Caco-2 (cell line): ENCODE data around the gene PPP1R15B. TPM values are rescaled to one million over a fixed set of nuclear protein-coding genes. Genes with fewer than 3 reads are reported as not detected.

Experiments used
- BruUV-seq: library from RNA; stranded (reverse); fragments of 400-500 nt; replicated peaks from 2 replicates; lab custom pipeline; 2021; lab: Mats Ljungman, UMichigan
- CTCF ChIA-PET: fragments of 300-600 bp; sonication (Branson Sonifier 250); formaldehyde crosslinking; loops from one replicate; lab custom pipeline; 2022; ENCODE audit warnings: antibody characterized with exemption; lab: Charles Lee
- POLR2A ChIA-PET: fragments of 300-600 bp; sonication (Branson Sonifier 250); formaldehyde crosslinking; loops from one replicate; lab custom pipeline; 2022; ENCODE audit warnings: antibody characterized with exemption; lab: Charles Lee
- DNase-seq, 2 experiments: peaks; one replicate each; pipeline versions ENCODE4 v3.0.0 to v3.0.0-alpha.2; 2020 to 2022
- H3K27me3 ChIP-seq: replicated peaks from 2 replicates; pipeline ENCODE4 v1.6.0; 2011; ENCODE audit warnings: low read length; ENCODE audit not compliant: control insufficient read depth, insufficient read depth
- H3K36me3 ChIP-seq: 2 replicates; pipeline ENCODE4 v1.5.1; 2011; ENCODE audit warnings: low read length; ENCODE audit not compliant: control insufficient read depth, insufficient read depth
- H3K4me1 ChIP-seq: fragments of 250-450 bp; sonication (Bioruptor Pico); 2 replicates; pipeline ENCODE4 v1.5.1; 2020; ENCODE audit warnings: mild to moderate bottlenecking
- H3K4me3 ChIP-seq: 2 replicates; pipeline ENCODE4 v1.5.1; 2011; ENCODE audit warnings: low read depth, mild to moderate bottlenecking, control low read depth, low read length
- H3K9me3 ChIP-seq: fragments of 250-450 bp; sonication (Bioruptor Pico); 2 replicates; pipeline ENCODE4 v1.5.1; 2020; ENCODE audit warnings: mild to moderate bottlenecking, moderate library complexity
- H3K27ac Mint-ChIP-seq: one replicate; pipeline ENCODE4 v1.8.0; 2022; ENCODE audit warnings: mixed read lengths; ENCODE audit not compliant: unreplicated experiment
- H3K27me3 Mint-ChIP-seq: one replicate; pipeline ENCODE4 v1.8.0; 2022; ENCODE audit warnings: mixed read lengths; ENCODE audit not compliant: insufficient read depth, unreplicated experiment
- H3K36me3 Mint-ChIP-seq: one replicate; pipeline ENCODE4 v1.8.0; 2022; ENCODE audit warnings: mild to moderate bottlenecking, mixed read lengths; ENCODE audit not compliant: insufficient read depth, unreplicated experiment
- H3K4me1 Mint-ChIP-seq: one replicate; pipeline ENCODE4 v1.8.0; 2022; ENCODE audit warnings: low read depth, mixed read lengths; ENCODE audit not compliant: unreplicated experiment
- H3K4me3 Mint-ChIP-seq: one replicate; pipeline ENCODE4 v1.8.0; 2022; ENCODE audit warnings: mild to moderate bottlenecking, moderate library complexity, mixed read lengths; ENCODE audit not compliant: unreplicated experiment
- H3K9me3 Mint-ChIP-seq: one replicate; pipeline ENCODE4 v1.8.0; 2022; ENCODE audit warnings: mixed read lengths; ENCODE audit not compliant: unreplicated experiment
- CTCF ChIP-seq, 2 experiments: fragments of 200-600 bp in 1 of 2; IDR thresholded peaks; 1 replicate in 1 of 2; 2 replicates in 1 of 2; pipeline versions ENCODE4 v1.5.1 to v1.8.0; 2011 to 2022; ENCODE audit warnings: antibody characterized with exemption in 1 of 2, control low read depth in 1 of 2, inconsistent platforms in 1 of 2, low read depth in 1 of 2, low read length in 1 of 2, mild to moderate bottlenecking in 1 of 2, moderate library complexity in 1 of 2; ENCODE audit not compliant: insufficient read depth in 1 of 2, severe bottlenecking in 1 of 2, unreplicated experiment in 1 of 2
- intact Hi-C: fragments of 100-400 bp; cut with micrococcal nuclease; formaldehyde crosslinking; loops from one replicate; pipeline ENCODE4 v1.10.0; 2022; ENCODE audit not compliant: unreplicated experiment
- total RNA-seq: library from RNA; stranded (reverse); gene quantifications from 2 replicates; pipeline ENCODE4 v1.2.3, GENCODE V29; 2022

The PPP1R15B gene
- total RNA-seq, 1 experiment from 2014 or later, result 48.4 TPM

DNA sequence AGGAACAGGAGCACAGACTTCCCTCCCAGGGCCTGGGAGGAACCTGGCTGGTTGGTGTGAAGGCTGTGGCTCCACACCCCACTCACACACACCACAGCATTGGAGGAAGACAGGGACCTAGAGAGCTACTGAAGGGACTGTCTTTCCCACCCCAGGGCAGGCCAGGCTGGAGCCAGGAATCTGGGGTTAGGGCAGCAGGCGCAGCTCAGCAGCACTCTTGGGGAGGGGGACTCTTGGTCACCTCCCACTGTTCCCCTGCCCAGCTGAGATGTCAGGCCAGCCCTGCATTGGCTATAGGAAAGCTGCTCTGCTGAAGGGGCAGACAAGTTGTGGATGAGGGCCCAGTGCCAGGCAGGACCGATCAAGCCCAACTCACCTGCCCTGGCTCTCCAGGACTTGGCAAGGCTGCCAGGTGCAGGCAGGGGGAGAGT is 50.3 kb downstream of the PPP1R15B start:
- Mint-ChIP-seq H3K4me1 (peaks cover 17% of the 10 kb centered on the region), H3K9me3 (no peaks in the 10 kb centered on the region), H3K27ac (no peak overlapping the region), H3K4me3 (no peak overlapping the region), H3K36me3 (peaks cover 5% of the 10 kb centered on the region), H3K27me3 (no peaks in the 10 kb centered on the region)
- BruUV-seq, result no TSS peak
- Histone ChIP-seq H3K27me3 (no peaks in the 10 kb centered on the region), H3K4me3 (no peak overlapping the region), H3K4me1 (peaks cover 57% of the 10 kb centered on the region), H3K9me3 (no peaks in the 10 kb centered on the region), H3K36me3 (no peaks in the 10 kb centered on the region)
- TF ChIP-seq CTCF (IDR thresholded peaks at IDR 0.05; ENCODE audit: insufficient read depth in 1 of 2, low read depth in 1 of 2, low read length in 1 of 2, severe bottlenecking in 1 of 2, unreplicated experiment in 1 of 2), result no peak
- ChIA-PET CTCF (interaction anchor here (0.6 to 2.7 kb wide), 4 partner anchors 108 to 231 kb away, joined by 3 to 9 read pairs (median 5); no protein-coding TSS in a partner anchor), POLR2A (no interaction called here)
- no peak for DNase-seq
- intact Hi-C loops, result loop anchor here (5.0 kb wide), 2 partner anchors 59 to 499 kb away; partner anchors contain the start of gene SNRPE

- intact Hi-C loops, result loop anchor here (5.0 kb wide), 2 partner anchors 58 to 498 kb away; partner anchors contain the start of gene SNRPE
- Histone ChIP-seq H3K4me3 (no peak overlapping the region), H3K4me1 (peaks cover 57% of the 10 kb centered on the region), H3K36me3 (no peaks in the 10 kb centered on the region), H3K27me3 (no peaks in the 10 kb centered on the region), H3K9me3 (no peaks in the 10 kb centered on the region)
- CTCF ChIA-PET, result interaction anchor here (0.7 to 2.7 kb wide), 5 partner anchors 19 to 198 kb away, joined by 3 to 9 read pairs (median 7); partner anchors contain the start of gene GOLT1A
- no peak overlapping the region for H3K27ac Mint-ChIP-seq
- peaks cover 5% of the 10 kb centered on the region for H3K36me3 Mint-ChIP-seq
- no peak overlapping the region for H3K4me3 Mint-ChIP-seq
- DNase-seq, result no peak
- H3K27me3 Mint-ChIP-seq, result no peaks in the 10 kb centered on the region
- peaks cover 17% of the 10 kb centered on the region for H3K4me1 Mint-ChIP-seq
- POLR2A ChIA-PET, result no interaction called here
- BruUV-seq, result no TSS peak
- no peaks in the 10 kb centered on the region for H3K9me3 Mint-ChIP-seq
- TF ChIP-seq CTCF (IDR thresholded peaks at IDR 0.05; ENCODE audit: insufficient read depth in 1 of 2, low read depth in 1 of 2, low read length in 1 of 2, severe bottlenecking in 1 of 2, unreplicated experiment in 1 of 2), result no peak
These were observed 51.3 kb downstream of the PPP1R15B start for GRCh38 chr1:204360314-204360713.

GRCh38 chr1:204359474-204360255 is 52.0 kb downstream of the PPP1R15B start, which contains the start of gene PLEKHA6:
TSS of gene PLEKHA6 (minus strand) at chr1:204359929. CDS start at chr1:204273727, 86,202 bp downstream.
- POLR2A ChIA-PET, result no interaction called here

More at GRCh38 chr1:204359474-204360255, 52.0 kb downstream of the PPP1R15B start, which contains the start of gene PLEKHA6:
- DNase-seq, result peak in 1 of 2 experiments; percentile 46
- BruUV-seq, result no TSS peak
- Mint-ChIP-seq H3K4me3 (no peak within 1 kb of the TSS), H3K9me3 (no peaks in the 10 kb centered on the region), H3K4me1 (peaks cover 17% of the 10 kb centered on the region), H3K27me3 (no peaks in the 10 kb centered on the region), H3K36me3 (peaks cover under 1% of the 10 kb centered on the region), H3K27ac (no peak within 1 kb of the TSS)
- intact Hi-C loops, result loop anchor here (5.0 kb wide), 2 partner anchors 57 to 497 kb away; partner anchors contain the start of gene SNRPE
- peak in 1 of 2 experiments; percentile 60 for TF ChIP-seq CTCF (IDR thresholded peaks at IDR 0.05; ENCODE audit: insufficient read depth in 1 of 2, low read depth in 1 of 2, low read length in 1 of 2, severe bottlenecking in 1 of 2, unreplicated experiment in 1 of 2)
- CTCF ChIA-PET, result interaction anchor here (0.7 to 2.7 kb wide), 6 partner anchors 18 to 197 kb away, joined by 3 to 9 read pairs (median 6); partner anchors contain the start of gene GOLT1A
- H3K36me3 ChIP-seq, result no peaks in the 10 kb centered on the region
- H3K4me3 ChIP-seq, result no peak within 1 kb of the TSS
- no peaks in the 10 kb centered on the region for H3K9me3 ChIP-seq
- no peaks in the 10 kb centered on the region for H3K27me3 ChIP-seq
- H3K4me1 ChIP-seq, result peaks cover 56% of the 10 kb centered on the region
